ENCODE results near the gene UNC5A.

UNC5A gene

GRCh38 chr5:176810081-176810597 lies at the start of gene UNC5A:
Gene UNC5A (plus strand): TSS chr5:176810559. CDS start chr5:176810751, 192 bp downstream.
- Histone ChIP-seq H3K4me3 (ENCODE audit: low read length) (peak within 1 kb of the TSS; percentile 56; the same call in 1 of the 2 replicates), H3K27me3 (ENCODE audit: control insufficient read depth, insufficient read depth, low read length) (peaks cover 24% of the 10 kb centered on the region), H3K4me1 (ENCODE audit: control insufficient read depth, insufficient read depth, low read length) (peaks cover 11% of the 10 kb centered on the region), H3K9me3 (ENCODE audit: control insufficient read depth, insufficient read depth, low read length) (no peaks in the 10 kb centered on the region), H3K27ac (ENCODE audit: low read length) (no peak within 1 kb of the TSS), H3K36me3 (ENCODE audit: control insufficient read depth, insufficient read depth, low read length) (no peaks in the 10 kb centered on the region)
- WGBS (ENCODE audit: insufficient coverage, insufficient read length): no CpG with 5 or more reads among the region's 65 CpGs
- DNase-seq (ENCODE audit: low read depth, low spot score): no peak

DNA sequence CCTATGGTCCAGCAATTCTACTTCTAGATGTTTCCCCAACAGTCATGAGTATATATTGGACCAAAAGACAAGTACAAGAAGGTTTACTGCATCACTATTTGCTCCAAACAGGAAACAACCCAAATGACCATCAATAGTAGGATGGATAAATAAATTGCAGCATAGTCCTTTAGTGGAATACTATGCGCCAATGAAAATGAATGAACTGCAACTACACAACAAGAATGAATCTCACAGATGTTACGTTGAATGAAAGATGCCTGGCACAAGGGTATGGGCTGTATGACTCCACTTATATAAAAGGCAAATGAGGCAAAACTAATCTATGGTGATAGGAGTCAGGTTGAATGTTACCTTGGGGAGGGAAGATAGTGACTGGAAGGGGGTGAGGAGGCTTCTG lies 48.6 kb upstream of the UNC5A start:
- Histone ChIP-seq H3K9me3 (ENCODE audit: control insufficient read depth, insufficient read depth, low read length) (no peaks in the 10 kb centered on the region; the same call in 1 of the 2 replicates), H3K4me1 (ENCODE audit: control insufficient read depth, insufficient read depth, low read length) (peaks cover 1% of the 10 kb centered on the region; the same call in 1 of the 2 replicates), H3K27me3 (ENCODE audit: control insufficient read depth, insufficient read depth, low read length) (no peaks in the 10 kb centered on the region), H3K36me3 (ENCODE audit: control insufficient read depth, insufficient read depth, low read length) (no peaks in the 10 kb centered on the region), H3K4me3 (ENCODE audit: low read length) (no peak overlapping the region), H3K27ac (ENCODE audit: low read length) (no peak overlapping the region)
- no peak for DNase-seq (ENCODE audit: low read depth, low spot score)
- WGBS (ENCODE audit: insufficient coverage, insufficient read length): no CpG with 5 or more reads among the region's 2 CpGs

DNA sequence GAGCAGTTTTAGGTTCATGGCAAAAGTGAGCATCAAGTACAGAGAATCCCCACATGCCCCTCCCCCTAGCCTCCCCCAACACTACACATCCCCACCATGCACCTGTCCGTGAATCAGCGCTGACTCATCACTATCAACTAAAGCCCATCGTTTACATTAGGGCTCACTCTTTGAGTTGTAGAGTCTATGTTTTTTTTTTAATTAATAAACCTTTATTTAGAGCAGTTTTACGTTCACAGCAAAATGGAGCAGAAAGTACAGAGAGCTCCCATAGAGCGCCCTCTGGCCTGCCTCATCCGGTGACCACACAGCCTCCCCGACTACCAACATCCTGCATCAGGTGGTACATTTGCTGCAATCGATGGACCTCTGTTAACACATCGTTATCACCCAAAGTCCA lies 47.9 kb upstream of the UNC5A start:
- no peaks in the 10 kb centered on the region for H3K36me3 ChIP-seq (ENCODE audit: control insufficient read depth, insufficient read depth, low read length)
- WGBS (ENCODE audit: insufficient coverage, insufficient read length): no CpG with 5 or more reads among the region's 9 CpGs
- H3K9me3 ChIP-seq (ENCODE audit: control insufficient read depth, insufficient read depth, low read length): no peaks in the 10 kb centered on the region; the same call in 1 of the 2 replicates
- H3K27me3 ChIP-seq (ENCODE audit: control insufficient read depth, insufficient read depth, low read length): no peaks in the 10 kb centered on the region
- H3K4me1 ChIP-seq (ENCODE audit: control insufficient read depth, insufficient read depth, low read length): peaks cover 1% of the 10 kb centered on the region; the same call in 1 of the 2 replicates
- H3K4me3 ChIP-seq (ENCODE audit: low read length): no peak overlapping the region
- DNase-seq (ENCODE audit: low read depth, low spot score): no peak
- no peak overlapping the region for H3K27ac ChIP-seq (ENCODE audit: low read length)

GRCh38 chr5:176765687-176766086 lies 44.7 kb upstream of the UNC5A start:
- no peak for DNase-seq (ENCODE audit: low read depth, low spot score)
- no peaks in the 10 kb centered on the region for H3K27me3 ChIP-seq (ENCODE audit: control insufficient read depth, insufficient read depth, low read length)

DNA sequence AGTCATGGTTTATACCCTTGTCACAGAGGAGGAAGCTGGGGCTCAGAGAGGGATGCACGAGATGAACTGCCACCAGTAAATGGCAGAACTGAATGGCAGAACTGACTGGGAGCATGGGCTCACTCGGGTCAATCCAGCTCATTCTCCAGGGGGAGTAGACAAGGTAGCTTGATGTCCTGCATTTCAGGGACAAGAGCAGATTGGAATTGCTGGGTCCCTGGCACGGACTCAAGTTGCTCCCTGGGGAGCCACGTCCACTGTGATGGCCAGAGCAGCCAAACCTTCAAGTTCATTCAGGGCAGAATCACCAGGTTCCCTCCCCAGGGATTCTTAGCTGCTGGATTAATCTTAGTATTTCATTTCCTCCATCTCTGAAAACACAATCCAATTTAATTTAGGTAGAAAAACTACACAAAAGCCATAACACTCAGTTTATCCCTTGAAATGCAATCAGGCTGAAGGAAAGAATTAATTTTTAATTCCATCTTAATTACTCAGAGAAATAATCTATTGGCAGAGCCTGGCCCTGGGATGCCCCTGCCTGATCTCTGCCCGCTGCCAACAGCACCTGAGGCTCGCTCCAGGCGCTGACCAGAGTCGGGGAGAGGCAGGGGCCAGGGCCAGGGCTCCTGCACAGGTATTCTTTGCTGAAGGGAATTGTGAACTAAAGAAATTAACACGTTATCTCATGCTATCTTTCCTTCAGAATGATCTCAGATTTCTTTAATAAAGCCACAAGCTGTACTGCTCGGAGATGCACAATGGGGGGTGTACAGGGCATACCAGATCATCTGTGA lies 42.0 kb upstream of the UNC5A start:
- WGBS (ENCODE audit: insufficient coverage, insufficient read length): no CpG with 5 or more reads among the region's 10 CpGs
- Histone ChIP-seq H3K4me3 (ENCODE audit: low read length) (no peak overlapping the region), H3K27ac (ENCODE audit: low read length) (no peak overlapping the region), H3K36me3 (ENCODE audit: control insufficient read depth, insufficient read depth, low read length) (no peaks in the 10 kb centered on the region), H3K9me3 (ENCODE audit: control insufficient read depth, insufficient read depth, low read length) (no peaks in the 10 kb centered on the region; the same call in 1 of the 2 replicates), H3K27me3 (ENCODE audit: control insufficient read depth, insufficient read depth, low read length) (no peaks in the 10 kb centered on the region), H3K4me1 (ENCODE audit: control insufficient read depth, insufficient read depth, low read length) (no peaks in the 10 kb centered on the region)
- no peak for DNase-seq (ENCODE audit: low read depth, low spot score)

More at GRCh38 chr5:176765687-176766086, 44.7 kb upstream of the UNC5A start:
- no peaks in the 10 kb centered on the region; the same call in 1 of the 2 replicates for H3K9me3 ChIP-seq (ENCODE audit: control insufficient read depth, insufficient read depth, low read length)
- H3K4me1 ChIP-seq (ENCODE audit: control insufficient read depth, insufficient read depth, low read length): no peaks in the 10 kb centered on the region; the same call in 1 of the 2 replicates
- WGBS (ENCODE audit: insufficient coverage, insufficient read length): no CpG with 5 or more reads among the region's 1 CpG
- no peaks in the 10 kb centered on the region for H3K36me3 ChIP-seq (ENCODE audit: control insufficient read depth, insufficient read depth, low read length)
- H3K4me3 ChIP-seq (ENCODE audit: low read length): no peak overlapping the region
- H3K27ac ChIP-seq (ENCODE audit: low read length): no peak overlapping the region

DNA sequence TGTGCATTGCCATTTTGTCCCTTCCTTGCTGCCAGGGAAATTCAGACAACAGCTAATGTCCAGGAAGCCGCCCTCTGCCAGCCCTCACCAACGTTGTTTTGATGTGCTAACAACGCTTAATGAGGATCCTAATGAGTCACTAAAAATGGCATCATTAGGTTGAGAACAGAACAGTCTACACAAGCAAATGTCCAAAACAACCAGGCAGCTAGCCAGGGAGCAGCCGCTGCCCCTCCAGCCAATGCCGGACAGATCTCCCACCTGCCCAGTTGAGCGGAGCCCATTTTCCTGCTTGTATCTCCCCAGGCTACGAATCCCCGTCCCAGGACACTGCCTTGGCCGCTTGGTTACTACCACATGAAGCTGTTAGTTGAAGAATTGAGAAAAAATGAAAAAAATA lies 40.4 kb upstream of the UNC5A start:
- H3K27me3 ChIP-seq (ENCODE audit: control insufficient read depth, insufficient read depth, low read length): no peaks in the 10 kb centered on the region
- H3K27ac ChIP-seq (ENCODE audit: low read length): no peak overlapping the region
- no peak overlapping the region for H3K4me3 ChIP-seq (ENCODE audit: low read length)
- no peak for DNase-seq (ENCODE audit: low read depth, low spot score)
- H3K4me1 ChIP-seq (ENCODE audit: control insufficient read depth, insufficient read depth, low read length): peaks cover 6% of the 10 kb centered on the region
- no peaks in the 10 kb centered on the region; the same call in 1 of the 2 replicates for H3K9me3 ChIP-seq (ENCODE audit: control insufficient read depth, insufficient read depth, low read length)
- H3K36me3 ChIP-seq (ENCODE audit: control insufficient read depth, insufficient read depth, low read length): no peaks in the 10 kb centered on the region
- WGBS (ENCODE audit: insufficient coverage, insufficient read length): no CpG with 5 or more reads among the region's 9 CpGs

- Histone ChIP-seq H3K4me1 (ENCODE audit: control insufficient read depth, insufficient read depth, low read length) (peaks cover 8% of the 10 kb centered on the region), H3K9me3 (ENCODE audit: control insufficient read depth, insufficient read depth, low read length) (no peaks in the 10 kb centered on the region; the same call in 1 of the 2 replicates), H3K4me3 (ENCODE audit: low read length) (no peak overlapping the region), H3K27me3 (ENCODE audit: control insufficient read depth, insufficient read depth, low read length) (no peaks in the 10 kb centered on the region), H3K27ac (ENCODE audit: low read length) (no peak overlapping the region), H3K36me3 (ENCODE audit: control insufficient read depth, insufficient read depth, low read length) (no peaks in the 10 kb centered on the region)
- WGBS (ENCODE audit: insufficient coverage, insufficient read length): no CpG with 5 or more reads among the region's 8 CpGs
- no peak for DNase-seq (ENCODE audit: low read depth, low spot score)
Observed at GRCh38 chr5:176770431-176770830, 39.9 kb upstream of the UNC5A start.

DNA sequence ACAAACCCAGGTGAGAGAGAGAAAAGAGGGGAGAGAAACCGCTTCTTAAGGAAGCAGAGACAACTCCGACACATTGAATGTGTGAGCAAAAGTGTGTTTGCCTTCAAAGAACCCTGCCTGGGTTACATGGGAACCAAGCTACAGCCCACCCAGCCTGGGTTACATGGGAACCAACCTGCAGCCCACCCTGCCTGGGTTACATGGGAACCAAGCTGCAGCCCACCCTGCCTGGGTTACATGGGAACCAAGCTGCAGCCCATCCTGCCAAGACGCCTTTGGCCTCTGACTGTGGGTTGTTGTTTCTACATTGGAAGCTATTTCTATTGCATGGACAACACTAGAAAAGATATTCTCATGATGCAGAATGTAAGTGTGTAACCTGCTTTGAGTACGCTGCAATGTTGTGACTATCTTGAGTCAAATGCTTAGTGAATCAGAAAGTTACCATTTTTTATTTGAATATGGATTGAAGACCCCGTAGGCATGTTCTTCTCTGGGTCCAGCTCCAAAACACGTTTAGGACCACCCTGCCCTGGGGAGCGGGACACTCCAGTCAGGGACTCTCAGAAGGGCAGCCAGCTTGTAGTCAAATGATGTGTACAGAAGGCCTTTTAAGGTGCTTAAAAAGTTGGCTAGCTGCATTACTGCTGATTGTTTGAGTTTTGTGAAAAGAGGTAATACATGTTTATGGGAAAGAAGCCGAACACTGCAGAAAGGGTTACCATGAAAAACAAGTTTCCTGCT lies 39.1 kb upstream of the UNC5A start:
- no peaks in the 10 kb centered on the region for H3K27me3 ChIP-seq (ENCODE audit: control insufficient read depth, insufficient read depth, low read length)
- H3K4me3 ChIP-seq (ENCODE audit: low read length): no peak overlapping the region
- DNase-seq (ENCODE audit: low read depth, low spot score): no peak
- no peaks in the 10 kb centered on the region for H3K36me3 ChIP-seq (ENCODE audit: control insufficient read depth, insufficient read depth, low read length)
- H3K27ac ChIP-seq (ENCODE audit: low read length): no peak overlapping the region
- peaks cover 8% of the 10 kb centered on the region for H3K4me1 ChIP-seq (ENCODE audit: control insufficient read depth, insufficient read depth, low read length)
- no peaks in the 10 kb centered on the region; the same call in 1 of the 2 replicates for H3K9me3 ChIP-seq (ENCODE audit: control insufficient read depth, insufficient read depth, low read length)
- no CpG with 5 or more reads among the region's 8 CpGs for WGBS (ENCODE audit: insufficient coverage, insufficient read length)

GRCh38 chr5:176772271-176773210 lies 37.8 kb upstream of the UNC5A start:
- no CpG with 5 or more reads among the region's 13 CpGs for WGBS (ENCODE audit: insufficient coverage, insufficient read length)
- H3K4me1 ChIP-seq (ENCODE audit: control insufficient read depth, insufficient read depth, low read length): peaks cover 8% of the 10 kb centered on the region
- H3K36me3 ChIP-seq (ENCODE audit: control insufficient read depth, insufficient read depth, low read length): no peaks in the 10 kb centered on the region
- DNase-seq (ENCODE audit: low read depth, low spot score): no peak
- no peak overlapping the region for H3K27ac ChIP-seq (ENCODE audit: low read length)
- no peak overlapping the region for H3K4me3 ChIP-seq (ENCODE audit: low read length)
- no peaks in the 10 kb centered on the region for H3K27me3 ChIP-seq (ENCODE audit: control insufficient read depth, insufficient read depth, low read length)
- no peaks in the 10 kb centered on the region for H3K9me3 ChIP-seq (ENCODE audit: control insufficient read depth, insufficient read depth, low read length)

Measured in iPS DF 6.9 (cell line).